ENCODE results near the gene ZFR. TPM values are rescaled to one million over a fixed set of nuclear protein-coding genes. Genes with fewer than 3 reads are reported as not detected.

ZFR gene
- polyA plus RNA-seq, 2 of the 4 experiments (the other 2 are of a cell fraction): 65.6 to 107 TPM

- no peak for DNase-seq (ENCODE audit: low read depth in 1 of 2, low spot score in 1 of 2)
- FAIRE-seq: no peak
- ATAC-seq: no peak
- ChIA-PET CTCF (interaction anchor here (1.1 to 2.8 kb wide), 3 partner anchors 36 to 133 kb away, joined by 3 to 11 read pairs (median 5); no protein-coding TSS in a partner anchor), POLR2A (no interaction called here)
- no peak for TF ChIP-seq ZFP36 (IDR thresholded peaks at IDR 0.05; ENCODE audit: borderline replicate concordance, partially characterized antibody)
- no peak for TF ChIP-seq NFE2L2 (conservative IDR thresholded peaks at IDR 0.05; ENCODE audit: low read length)
- TF ChIP-seq KDM5A (IDR thresholded peaks at IDR 0.05): no peak
- no peak for TF ChIP-seq JUNB (IDR thresholded peaks at IDR 0.05)
- TF ChIP-seq EP300 (IDR thresholded peaks at IDR 0.05): no peak
- TF ChIP-seq PHF8 (IDR thresholded peaks at IDR 0.05; ENCODE audit: borderline replicate concordance, low read depth): no peak
- TF ChIP-seq CBX8 (IDR thresholded peaks at IDR 0.05): no peak
- TF ChIP-seq NPAS2 (CRISPR knock-in tag; IDR thresholded peaks at IDR 0.05; ENCODE audit: borderline replicate concordance): no peak
- TF ChIP-seq RFX5 (IDR thresholded peaks at IDR 0.05): no peak
- no peak for TF ChIP-seq MAFK (IDR thresholded peaks at IDR 0.05; ENCODE audit: partially characterized antibody)
- no peak for TF ChIP-seq SREBF2 (IDR thresholded peaks at IDR 0.05)
- no peak for TF ChIP-seq TP53 (CRISPR knock-in tag; IDR thresholded peaks at IDR 0.05)
- TF ChIP-seq KDM1A (IDR thresholded peaks at IDR 0.05; ENCODE audit: low read depth): no peak
- no peak for TF ChIP-seq NR3C1 (IDR thresholded peaks at IDR 0.05)
- no peak for TF ChIP-seq HOXB5 (CRISPR knock-in tag; IDR thresholded peaks at IDR 0.05)
- no peak for TF ChIP-seq FOSL2 (IDR thresholded peaks at IDR 0.05)
- no peak for TF ChIP-seq FOSL2 (CRISPR knock-in tag; IDR thresholded peaks at IDR 0.05)
- no peak for TF ChIP-seq RARB (CRISPR knock-in tag; IDR thresholded peaks at IDR 0.05)
- no peak for TF ChIP-seq EHMT2 (IDR thresholded peaks at IDR 0.05; ENCODE audit: low read depth)
- no peak for TF ChIP-seq USF2 (IDR thresholded peaks at IDR 0.05)
- no peak for TF ChIP-seq MAZ (IDR thresholded peaks at IDR 0.05; ENCODE audit: borderline replicate concordance, low read depth, low read length)
- no peaks in the 10 kb centered on the region for H3K9me3 ChIP-seq
- no peak overlapping the region for H3K27ac ChIP-seq
- H3K4me3 ChIP-seq: no peak overlapping the region
- H3K4me2 ChIP-seq: no peak overlapping the region
- 92% methylated on average over 5 of the region's 5 CpGs for WGBS (ENCODE audit: missing lambda C conversion rate)
- no peaks in the 10 kb centered on the region for H3K4me1 ChIP-seq
These were observed 78.9 kb downstream of the ZFR start for GRCh38 chr5:32365623-32366022.

GRCh38 chr5:32363030-32363429 is 81.5 kb downstream of the ZFR start:
- Histone ChIP-seq H3K4me3 (no peak overlapping the region), H3K4me1 (no peaks in the 10 kb centered on the region), H3K9me3 (no peaks in the 10 kb centered on the region), H3K27ac (no peak overlapping the region), H3K4me2 (no peak overlapping the region)
- CTCF ChIA-PET: interaction anchor here (1.4 kb wide), 1 partner anchor 33 kb away, joined by 3 read pairs; no protein-coding TSS in a partner anchor
- no peak for FAIRE-seq
- POLR2A ChIA-PET: no interaction called here
- ATAC-seq: no peak
- no peak for DNase-seq (ENCODE audit: low read depth in 1 of 2, low spot score in 1 of 2)
- no peak for TF ChIP-seq JUNB (IDR thresholded peaks at IDR 0.05)
- TF ChIP-seq FOSB (CRISPR knock-in tag; IDR thresholded peaks at IDR 0.05): no peak
- no peak for TF ChIP-seq TP53 (CRISPR knock-in tag; IDR thresholded peaks at IDR 0.05)
- TF ChIP-seq MAFK (IDR thresholded peaks at IDR 0.05; ENCODE audit: partially characterized antibody): peak; percentile 92
- TF ChIP-seq CHD4 (IDR thresholded peaks at IDR 0.05; ENCODE audit: borderline replicate concordance): no peak
- TF ChIP-seq ATOH8 (CRISPR knock-in tag; IDR thresholded peaks at IDR 0.05; ENCODE audit: low read depth): no peak
- no peak for TF ChIP-seq HMGXB4 (CRISPR knock-in tag; IDR thresholded peaks at IDR 0.05; ENCODE audit: borderline replicate concordance)
- no peak for TF ChIP-seq RFX5 (IDR thresholded peaks at IDR 0.05)

Data from A549 (cell line).